NCI-H524 (cell line): ENCODE data around the gene ARHGEF28.

Source experiments
- DNase-seq, 2 experiments: peaks; one replicate each; lab custom pipeline; 2025; lab: John Stamatoyannopoulos, UW

Gene ARHGEF28, protein sequence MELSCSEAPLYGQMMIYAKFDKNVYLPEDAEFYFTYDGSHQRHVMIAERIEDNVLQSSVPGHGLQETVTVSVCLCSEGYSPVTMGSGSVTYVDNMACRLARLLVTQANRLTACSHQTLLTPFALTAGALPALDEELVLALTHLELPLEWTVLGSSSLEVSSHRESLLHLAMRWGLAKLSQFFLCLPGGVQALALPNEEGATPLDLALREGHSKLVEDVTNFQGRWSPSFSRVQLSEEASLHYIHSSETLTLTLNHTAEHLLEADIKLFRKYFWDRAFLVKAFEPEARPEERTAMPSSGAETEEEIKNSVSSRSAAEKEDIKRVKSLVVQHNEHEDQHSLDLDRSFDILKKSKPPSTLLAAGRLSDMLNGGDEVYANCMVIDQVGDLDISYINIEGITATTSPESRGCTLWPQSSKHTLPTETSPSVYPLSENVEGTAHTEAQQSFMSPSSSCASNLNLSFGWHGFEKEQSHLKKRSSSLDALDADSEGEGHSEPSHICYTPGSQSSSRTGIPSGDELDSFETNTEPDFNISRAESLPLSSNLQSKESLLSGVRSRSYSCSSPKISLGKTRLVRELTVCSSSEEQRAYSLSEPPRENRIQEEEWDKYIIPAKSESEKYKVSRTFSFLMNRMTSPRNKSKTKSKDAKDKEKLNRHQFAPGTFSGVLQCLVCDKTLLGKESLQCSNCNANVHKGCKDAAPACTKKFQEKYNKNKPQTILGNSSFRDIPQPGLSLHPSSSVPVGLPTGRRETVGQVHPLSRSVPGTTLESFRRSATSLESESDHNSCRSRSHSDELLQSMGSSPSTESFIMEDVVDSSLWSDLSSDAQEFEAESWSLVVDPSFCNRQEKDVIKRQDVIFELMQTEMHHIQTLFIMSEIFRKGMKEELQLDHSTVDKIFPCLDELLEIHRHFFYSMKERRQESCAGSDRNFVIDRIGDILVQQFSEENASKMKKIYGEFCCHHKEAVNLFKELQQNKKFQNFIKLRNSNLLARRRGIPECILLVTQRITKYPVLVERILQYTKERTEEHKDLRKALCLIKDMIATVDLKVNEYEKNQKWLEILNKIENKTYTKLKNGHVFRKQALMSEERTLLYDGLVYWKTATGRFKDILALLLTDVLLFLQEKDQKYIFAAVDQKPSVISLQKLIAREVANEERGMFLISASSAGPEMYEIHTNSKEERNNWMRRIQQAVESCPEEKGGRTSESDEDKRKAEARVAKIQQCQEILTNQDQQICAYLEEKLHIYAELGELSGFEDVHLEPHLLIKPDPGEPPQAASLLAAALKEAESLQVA (N-terminal part only)

DNA sequence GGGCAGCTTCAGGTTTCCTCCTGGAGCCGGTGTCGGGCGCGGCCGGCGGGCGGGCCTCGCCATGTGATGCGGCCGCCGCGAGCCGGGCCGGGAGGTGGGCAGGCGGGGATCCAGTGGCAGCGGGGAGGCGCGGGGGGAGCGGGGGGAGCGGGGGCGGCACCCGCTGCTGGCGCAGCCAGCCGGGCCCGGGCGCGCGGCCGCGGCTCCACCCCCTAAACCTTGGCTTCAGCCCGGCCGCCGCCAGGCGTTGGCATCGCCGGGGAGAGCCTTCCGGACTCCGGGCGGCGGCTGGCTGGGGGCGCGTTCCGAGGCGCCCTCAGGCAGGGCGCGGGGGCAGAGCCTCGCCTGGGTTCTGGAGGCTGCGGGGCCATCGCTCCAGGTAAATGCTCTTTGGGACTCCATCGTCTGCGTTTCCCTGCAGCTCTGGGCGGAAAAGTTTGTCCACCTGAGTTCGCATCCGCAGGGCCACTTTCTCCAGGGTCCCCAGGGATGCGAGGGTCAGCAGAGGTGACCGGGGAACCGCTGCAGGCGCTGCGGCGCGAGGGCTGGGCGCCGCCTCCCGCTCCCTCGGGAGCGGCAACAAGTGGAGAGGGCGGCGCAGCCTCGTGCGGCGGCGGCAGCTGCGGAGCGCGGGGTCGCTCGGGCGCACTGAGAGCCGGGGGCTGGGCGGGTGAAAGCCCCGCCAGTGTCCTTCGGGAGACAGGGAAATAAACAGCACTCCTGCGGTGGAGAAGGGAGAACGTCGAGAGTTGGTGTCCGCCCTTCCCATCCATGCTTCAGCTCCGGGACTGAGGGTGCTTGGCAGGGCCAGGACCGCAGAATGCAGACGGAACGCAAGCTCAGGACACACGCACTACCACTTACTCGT is at the start of gene ARHGEF28:
Gene ARHGEF28 (plus strand): TSS at position 253 of the 868 bp plus-strand sequence. CDS start 58,656 bp downstream, outside the sequence.
- DNase-seq: peak in 1 of 2 experiments; percentile 64

DNA sequence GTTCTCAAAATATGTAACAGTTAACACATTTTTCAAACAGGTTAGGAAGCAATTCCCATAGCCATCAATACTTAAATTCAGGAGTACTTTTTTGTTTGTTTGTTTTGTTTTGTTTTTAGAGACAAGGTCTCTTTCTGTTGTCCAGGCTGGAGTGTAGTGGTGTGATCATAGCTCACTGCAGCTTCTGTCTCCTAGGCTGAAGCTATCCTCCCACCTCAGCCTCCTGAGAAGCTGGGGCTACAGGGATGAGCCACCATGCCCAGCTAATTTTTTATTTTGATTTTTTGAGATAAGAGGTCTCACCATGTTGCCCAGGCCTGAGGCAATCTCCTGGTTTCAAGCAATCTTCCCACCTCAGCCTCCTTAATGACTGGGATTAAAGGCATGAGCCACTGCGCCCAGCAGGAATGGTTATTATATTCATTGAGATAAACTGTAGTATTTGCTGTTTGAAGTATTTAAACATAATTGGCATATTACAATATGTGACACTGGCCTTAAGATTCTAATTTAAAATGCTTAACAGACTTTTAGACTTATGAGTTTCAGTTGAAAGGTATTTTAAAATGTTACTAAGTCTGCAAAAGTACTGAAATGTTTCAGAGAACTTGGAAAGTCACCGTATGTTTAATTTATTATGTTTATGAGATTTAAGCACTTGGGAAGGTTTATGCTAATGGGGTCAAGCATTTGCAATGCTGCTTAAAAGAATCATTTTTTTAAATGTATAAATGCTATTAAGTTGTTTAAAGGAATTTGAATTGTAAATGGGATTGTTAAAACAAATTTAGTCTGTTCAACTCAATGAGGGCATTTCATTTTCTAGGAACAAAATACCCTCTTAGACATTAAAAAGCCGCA is 43.5 kb upstream of the ARHGEF28 start:
- DNase-seq: no peak

DNA sequence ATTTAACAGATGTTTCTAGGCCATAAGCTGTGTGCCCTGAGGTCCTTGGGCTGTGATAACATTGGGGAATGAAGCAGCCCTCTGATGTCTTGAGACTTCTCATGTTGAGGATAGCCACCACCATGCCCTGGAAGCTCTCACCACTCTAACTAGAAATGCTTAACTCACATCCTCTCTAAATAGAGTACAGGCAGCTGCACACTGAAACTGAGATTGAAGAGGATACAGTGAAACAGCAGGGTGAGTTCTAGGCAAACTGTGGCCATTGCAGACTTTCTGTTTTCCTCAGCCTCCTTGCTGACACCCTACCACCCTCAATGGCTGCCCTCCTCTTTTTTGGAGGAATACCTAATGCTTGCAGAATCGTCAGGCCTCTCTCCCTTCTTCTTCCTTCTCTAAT is 38.1 kb upstream of the ARHGEF28 start:
- no peak for DNase-seq

DNA sequence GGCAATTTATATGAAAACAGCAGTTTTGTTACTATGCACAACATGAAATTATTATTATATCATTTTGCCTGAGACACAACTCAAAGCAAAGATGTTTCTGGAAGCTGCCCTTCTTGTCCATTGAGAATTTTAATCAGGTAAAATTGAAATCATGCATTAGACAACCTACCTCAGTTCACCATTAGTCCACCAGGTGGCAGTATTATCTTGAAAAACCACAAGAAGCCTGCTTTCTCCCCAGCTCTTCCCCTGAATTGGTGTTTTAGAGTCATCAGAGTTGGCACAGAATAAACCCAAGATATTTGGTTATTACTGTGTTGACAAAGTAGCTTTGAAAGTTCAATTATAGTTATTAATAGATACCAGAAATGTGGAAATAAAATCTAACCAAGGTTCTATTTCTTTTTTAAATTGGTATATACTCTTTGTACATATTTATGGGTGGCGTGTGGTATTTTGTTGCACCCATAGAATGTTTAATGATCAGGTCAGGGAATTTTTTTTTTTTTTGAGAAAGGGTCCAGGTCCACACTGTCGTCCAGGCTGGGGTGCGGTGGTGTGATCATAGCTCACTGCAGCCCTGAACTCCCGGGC is 34.8 kb upstream of the ARHGEF28 start:
- DNase-seq: peak; percentile 61 to 81

DNA sequence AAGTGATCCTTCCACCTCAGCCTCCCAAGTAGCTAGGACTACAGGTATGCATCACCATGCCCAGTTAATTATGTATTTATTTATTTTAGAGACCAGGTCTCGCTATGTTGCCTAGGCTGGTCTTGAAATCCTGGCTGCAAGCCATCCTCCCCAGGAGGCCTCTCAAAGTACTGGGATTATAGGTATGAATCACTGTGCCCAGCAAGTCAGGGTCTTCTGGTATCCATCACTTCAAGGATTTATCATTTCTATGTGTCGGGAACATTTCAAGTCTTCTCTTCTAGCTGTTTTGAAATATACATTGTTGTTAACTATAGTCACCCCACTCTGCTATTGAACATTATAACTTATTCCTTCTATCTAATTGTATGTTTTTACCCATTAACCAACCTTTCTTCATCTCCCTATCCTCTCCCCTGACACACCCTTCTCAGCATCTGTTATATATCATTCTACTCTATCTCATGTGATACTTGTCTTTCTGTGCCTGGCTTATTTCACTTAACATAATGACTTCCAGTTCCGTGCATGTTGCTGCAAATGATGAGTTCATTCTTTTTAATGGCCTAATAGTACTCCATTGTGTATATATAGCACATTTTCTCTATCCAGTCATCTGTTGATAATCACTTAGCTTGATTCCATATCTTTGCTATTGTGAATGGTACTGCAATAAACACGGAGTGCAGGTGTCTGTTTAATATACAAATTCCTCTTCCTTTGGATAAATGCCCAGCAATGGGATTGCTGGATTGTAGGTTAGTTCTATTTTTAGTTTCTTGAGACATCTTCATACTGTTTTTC is 34.1 kb upstream of the ARHGEF28 start:
- DNase-seq: peak; percentile 19 to 36

DNA sequence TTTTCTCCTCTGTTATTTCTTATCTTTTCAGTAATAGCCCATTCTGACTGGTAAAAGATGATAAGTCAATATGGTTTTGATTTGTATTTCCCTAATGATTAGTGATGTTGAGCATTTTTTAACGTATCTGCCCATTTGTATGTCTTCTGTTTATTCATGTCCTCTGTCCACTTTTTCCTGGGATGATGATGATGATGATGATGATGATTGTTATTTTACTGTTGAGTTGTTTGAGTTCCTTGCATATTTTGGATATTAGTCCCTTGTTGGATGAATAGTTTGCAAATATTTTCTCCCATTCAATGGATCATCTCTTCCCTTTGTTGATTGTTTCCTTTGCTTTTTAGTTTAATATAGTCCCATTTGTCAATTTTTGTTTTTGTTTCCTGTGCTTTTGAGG is 33.4 kb upstream of the ARHGEF28 start:
- no peak for DNase-seq

DNA sequence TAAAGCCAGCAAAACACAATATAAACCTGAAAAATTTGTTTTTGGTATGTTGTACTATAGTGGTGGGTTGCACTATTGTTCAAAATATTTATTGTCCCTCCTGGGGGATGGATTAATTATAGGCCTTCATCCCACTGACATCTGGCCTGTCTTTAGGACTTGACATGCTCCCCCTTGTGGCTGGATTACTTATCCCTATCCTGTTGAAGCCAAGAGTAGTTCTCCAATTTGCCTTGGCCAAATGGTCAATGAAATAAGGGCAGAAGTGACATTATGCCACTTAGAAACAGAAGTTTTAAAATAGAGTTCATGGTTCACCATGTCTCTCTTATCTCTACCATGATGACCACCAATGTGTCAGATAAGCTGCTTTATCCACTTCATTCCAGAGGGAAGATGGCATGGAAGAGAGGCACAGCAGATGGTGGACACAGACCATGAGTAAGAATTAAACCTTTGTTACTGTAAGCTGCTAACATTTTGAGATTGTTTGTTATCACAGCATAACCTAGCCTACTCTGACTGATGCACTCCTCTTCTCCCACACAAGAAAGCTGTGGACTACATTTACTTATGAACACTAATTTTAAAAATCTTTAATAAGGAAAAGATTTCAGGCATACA is 29.2 kb upstream of the ARHGEF28 start:
- DNase-seq: peak; percentile 73 to 82

DNA sequence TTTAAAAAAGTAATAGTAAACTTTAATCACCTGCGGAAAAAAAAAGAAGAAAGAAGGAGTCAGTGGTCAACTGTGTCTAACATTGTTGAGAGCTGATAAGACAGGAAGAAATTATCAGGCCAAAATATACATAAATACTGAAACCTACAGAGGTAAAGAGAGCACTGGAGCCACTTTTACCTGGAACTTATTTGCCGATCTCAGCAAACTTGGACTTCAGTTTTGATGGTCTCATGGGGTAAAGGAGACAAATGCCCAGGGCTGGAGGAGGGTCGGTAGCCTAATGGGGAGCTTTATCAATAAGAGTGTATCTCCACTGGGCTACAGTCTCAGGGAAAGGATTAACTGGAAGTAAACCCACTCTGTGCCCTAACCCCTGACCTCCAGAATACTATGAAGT is 26.6 kb upstream of the ARHGEF28 start:
- no peak for DNase-seq

DNA sequence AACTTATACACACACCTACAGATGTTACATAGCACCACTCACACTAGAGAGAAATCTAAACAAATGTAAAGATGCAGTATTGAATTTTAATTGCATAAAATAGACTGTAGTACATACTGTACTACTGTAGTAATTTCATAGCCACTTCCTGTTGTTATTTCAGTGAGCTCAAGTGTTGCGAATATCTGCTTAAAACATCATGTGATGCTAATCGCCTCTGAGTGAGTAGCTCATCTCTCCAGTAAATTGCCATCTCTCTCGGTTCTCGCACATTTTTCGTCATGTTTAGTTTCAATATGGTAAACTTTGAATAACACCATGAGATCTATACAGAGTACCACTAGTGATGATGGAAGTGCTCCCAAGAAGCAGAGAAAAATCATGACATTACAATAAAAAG is 22.0 kb upstream of the ARHGEF28 start:
- DNase-seq: no peak

DNA sequence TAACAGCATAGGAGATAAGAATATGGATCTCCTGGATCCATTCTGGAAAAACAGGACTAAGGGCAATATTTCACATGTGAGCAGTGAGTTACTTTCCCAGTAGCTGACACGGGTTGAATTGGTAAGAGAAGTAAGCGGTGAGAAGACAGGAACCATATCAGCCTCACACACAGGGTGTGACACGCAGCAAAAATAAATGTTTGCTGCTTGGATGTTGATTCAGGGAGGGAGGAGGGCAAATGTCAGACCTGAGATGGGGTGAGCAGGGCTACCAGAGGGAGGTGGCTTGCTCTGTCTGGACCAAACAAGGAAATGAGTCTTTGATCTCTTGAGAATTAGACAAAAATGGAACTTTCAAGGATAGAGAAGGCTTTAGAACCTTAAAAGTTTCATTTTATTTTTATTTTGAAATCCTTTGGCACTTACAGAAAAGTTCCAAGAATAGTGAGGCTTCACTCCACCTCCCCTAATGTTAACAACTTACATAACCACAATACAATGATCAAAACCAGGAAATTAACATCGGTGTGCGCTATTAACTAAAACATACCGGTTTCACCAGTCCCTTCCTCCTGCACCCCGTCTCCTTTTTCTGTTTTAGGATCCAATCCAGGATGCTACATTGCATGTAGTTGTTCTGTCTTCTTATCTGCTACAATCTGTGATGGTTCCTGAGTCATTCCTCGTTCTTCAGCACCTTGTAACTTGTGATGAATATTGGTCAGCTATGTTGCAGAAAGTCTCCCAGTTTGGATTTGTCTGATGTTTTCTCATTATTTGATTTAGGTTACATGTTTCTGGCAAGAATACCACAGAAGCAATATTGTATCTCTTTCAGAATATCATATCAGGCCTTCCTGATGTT is 20.5 kb upstream of the ARHGEF28 start:
- no peak for DNase-seq

DNA sequence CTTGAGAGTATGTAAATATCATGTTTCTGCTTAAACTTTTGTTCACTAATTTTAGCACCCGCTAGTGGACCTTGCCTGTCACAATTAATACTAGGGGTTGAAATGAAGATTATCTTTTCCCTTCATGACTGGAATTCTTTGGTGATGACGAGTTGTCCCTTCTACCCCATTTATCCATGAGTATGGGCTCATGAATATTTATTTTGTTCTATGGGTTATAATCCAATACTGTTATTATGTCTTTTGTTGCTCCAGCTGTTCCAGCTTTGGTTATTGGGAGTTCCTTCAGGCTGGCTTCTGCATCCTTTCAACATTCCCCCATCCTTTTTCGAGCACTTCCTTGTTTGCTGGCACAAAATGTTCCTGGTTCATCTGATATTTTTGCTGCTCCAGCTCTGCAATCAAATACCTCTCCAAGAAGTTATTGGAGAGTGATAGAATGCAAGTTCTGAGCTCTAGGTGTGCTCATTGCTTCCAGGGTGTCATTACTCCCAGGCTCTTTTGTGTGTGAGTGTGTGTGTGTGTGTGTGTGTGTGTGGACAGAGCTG is 19.7 kb upstream of the ARHGEF28 start:
- no peak for DNase-seq

DNA sequence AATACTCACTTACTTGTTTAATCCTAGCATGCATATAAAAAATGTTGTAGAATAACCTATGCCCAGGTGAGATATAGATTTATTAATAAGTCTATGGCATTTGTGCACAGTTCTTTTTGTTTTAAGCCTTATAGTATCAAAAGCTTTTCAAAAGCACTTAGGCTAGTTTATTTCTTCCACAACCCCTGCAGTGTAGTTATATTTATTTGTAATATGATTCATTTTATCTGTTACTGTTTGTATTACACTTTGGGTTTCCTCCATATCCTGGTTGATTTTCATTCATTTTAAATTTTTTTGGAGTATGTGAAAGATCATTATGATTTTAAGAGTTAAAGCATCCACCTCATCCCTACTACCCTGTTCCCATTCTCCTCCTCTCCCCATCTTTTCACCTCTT is 18.8 kb upstream of the ARHGEF28 start:
- no peak for DNase-seq

DNA sequence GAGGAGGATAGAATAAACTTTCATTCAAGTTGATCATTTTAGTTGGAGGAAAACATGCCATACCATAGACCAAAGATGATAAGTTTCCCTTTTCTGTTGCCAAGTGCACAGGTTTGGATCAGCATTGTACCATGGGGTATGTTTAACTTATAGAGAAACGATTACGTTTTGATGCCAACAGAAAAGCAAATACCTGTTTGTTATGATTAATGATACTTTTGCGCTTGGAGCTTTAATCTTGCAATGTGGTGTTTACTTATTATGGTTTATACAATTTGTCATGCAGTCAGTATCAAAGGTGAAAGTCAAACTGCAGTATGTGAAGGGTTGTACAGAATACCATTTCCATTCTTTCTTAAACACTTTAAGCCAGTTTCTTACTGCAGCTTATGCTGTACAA is 13.2 kb upstream of the ARHGEF28 start:
- DNase-seq: no peak

DNA sequence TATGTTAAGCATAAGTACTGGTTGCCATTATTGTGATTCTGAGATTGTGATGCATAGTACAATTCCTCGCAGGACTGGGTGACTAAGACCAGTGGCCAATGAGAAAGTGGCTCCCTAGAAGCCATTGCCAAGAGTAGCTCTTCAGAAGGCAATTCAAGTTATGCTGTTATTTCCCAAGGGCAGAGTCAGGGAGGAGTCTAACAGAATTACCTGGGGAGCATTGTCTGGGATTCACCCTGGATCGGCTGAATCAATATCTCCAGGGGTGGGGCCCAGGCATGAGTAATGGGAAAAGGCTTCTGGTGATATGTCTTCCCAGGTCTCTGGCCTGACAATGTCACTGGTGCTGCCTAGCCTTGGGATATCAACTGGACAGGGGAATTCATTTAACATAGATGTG is 10.9 kb upstream of the ARHGEF28 start:
- no peak for DNase-seq

DNA sequence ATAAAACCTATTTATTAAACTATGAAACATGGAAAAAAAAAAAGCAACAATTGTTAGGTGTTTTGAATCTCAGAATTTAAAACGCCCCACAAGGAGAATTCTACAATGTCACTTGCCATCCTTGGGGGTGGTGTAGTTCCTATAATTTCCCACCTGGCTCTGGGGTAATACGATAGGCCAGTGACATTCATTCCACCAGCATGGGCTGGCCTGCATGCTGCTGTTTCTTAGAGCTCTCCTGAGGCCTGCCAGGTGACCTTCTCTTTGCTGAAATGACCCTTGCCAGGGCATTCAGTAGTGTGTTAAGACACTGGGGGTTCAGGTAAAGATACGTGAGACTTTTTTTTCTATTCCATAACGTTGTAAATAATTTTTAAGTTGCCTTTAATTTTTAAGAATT is 10.0 kb upstream of the ARHGEF28 start:
- DNase-seq: no peak

DNA sequence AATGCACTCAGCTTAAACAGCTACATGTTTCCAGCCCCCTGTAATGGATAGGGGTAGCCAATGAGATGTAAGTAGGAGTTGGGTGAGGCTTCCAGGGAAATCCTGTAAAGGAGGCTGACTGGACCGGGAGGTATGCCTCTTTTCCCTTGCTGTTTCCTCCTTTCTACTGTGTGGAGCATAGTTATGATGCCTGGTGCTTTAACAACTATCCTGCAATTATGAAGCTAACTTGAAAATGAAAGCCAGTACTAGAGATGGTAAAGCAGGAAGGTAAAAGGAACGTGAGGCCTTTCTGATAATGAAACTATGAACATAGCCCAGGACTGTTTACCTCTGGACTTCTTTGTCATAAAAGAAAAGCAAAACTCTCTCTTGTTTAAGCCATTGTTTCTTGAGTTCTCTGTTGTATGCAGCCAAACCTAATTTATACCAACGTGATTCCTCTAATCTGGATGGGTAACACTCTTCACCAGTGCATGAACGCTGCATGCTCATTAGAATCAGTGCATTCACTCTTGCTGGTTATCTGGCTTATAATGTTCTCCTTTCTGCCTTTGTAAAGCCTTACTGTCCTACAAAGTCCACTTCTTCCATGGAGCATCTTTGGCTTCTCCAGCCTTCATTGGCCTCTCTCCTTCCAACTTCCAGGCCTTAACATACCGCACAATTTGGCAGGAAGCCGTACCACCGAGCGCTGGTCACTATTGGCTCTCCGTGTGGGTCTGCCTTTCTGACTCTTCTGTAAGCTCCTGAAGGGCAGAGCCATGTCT is 8.3 kb upstream of the ARHGEF28 start:
- DNase-seq: peak in 1 of 2 experiments; percentile 11
